ENCODE measurements around the gene PRR18.

- TF ChIP-seq POLR2A (IDR thresholded peaks at IDR 0.05; ENCODE audit: low read length) (no peak), GATA1 (IDR thresholded peaks at IDR 0.05; ENCODE audit: low read depth, low read length) (no peak)
These were observed 23.6 kb downstream of the PRR18 start for GRCh38 chr6:166284640-166285039.
